DOHH2 (cell line): ENCODE data around the gene HLA-A.
"Not testable (repeated sequence)": the region's sequence is repeated elsewhere in the genome, so short reads cannot be mapped to it uniquely, and the experiment has no call there.

Experiments used
- H3F3A ChIP-seq: fragments of 200-600 bp; sonication (generic), shearing (Covaris generic); 2 replicates; pipeline ENCODE4 v1.6.0; 2016; ENCODE audit warnings: antibody characterized with exemption, mild to moderate bottlenecking; ENCODE audit not compliant: control insufficient read depth, insufficient read depth
- H3K27ac ChIP-seq: fragments of 200-600 bp; sonication (generic); 2 replicates; pipeline ENCODE4 v1.5.1; 2014; ENCODE audit warnings: low read depth, mild to moderate bottlenecking, low read length, moderate library complexity
- H3K27me3 ChIP-seq: fragments of 200-600 bp; sonication (generic); 2 replicates; pipeline ENCODE4 v1.6.1; 2014; ENCODE audit warnings: mild to moderate bottlenecking, low read length, mixed read lengths; ENCODE audit not compliant: control insufficient read depth
- H3K36me3 ChIP-seq: fragments of 200-600 bp; sonication (generic); 2 replicates; pipeline ENCODE4 v1.6.1; 2014; ENCODE audit warnings: mild to moderate bottlenecking, low read length, moderate library complexity, mixed read lengths; ENCODE audit not compliant: control insufficient read depth
- H3K4me1 ChIP-seq: fragments of 200-600 bp; sonication (generic); 2 replicates; pipeline ENCODE4 v1.6.1; 2014; ENCODE audit warnings: mild to moderate bottlenecking, low read length, mixed read lengths; ENCODE audit not compliant: control insufficient read depth
- H3K4me2 ChIP-seq: fragments of 200-600 bp; sonication (generic); 2 replicates; pipeline ENCODE4 v1.6.0; 2014; ENCODE audit warnings: mild to moderate bottlenecking, low read length, moderate library complexity
- H3K4me3 ChIP-seq: fragments of 200-600 bp; sonication (generic); 2 replicates; pipeline ENCODE4 v1.5.1; 2014; ENCODE audit warnings: mild to moderate bottlenecking, low read length, mixed read lengths
- H3K79me2 ChIP-seq: fragments of 200-600 bp; sonication (generic); 2 replicates; pipeline ENCODE4 v1.6.1; 2014; ENCODE audit warnings: mild to moderate bottlenecking, low read length, mixed read lengths; ENCODE audit not compliant: control insufficient read depth
- H3K9me2 ChIP-seq: fragments of 200-600 bp; sonication (generic); replicated peaks from 2 replicates; pipeline ENCODE4 v1.6.1; 2014; ENCODE audit warnings: mild to moderate bottlenecking, low read length, mixed read lengths; ENCODE audit not compliant: control insufficient read depth
- H3K9me3 ChIP-seq: fragments of 200-600 bp; sonication (generic); 2 replicates; pipeline ENCODE4 v1.6.1; 2014; ENCODE audit warnings: antibody characterized with exemption, low read length, mixed read lengths; ENCODE audit not compliant: control insufficient read depth, insufficient read depth
- H4K20me1 ChIP-seq: fragments of 200-600 bp; sonication (generic); 2 replicates; pipeline ENCODE4 v1.6.0; 2014; ENCODE audit warnings: low read depth, mild to moderate bottlenecking, antibody characterized with exemption, low read length, moderate library complexity; ENCODE audit not compliant: control insufficient read depth, insufficient read depth
- CTCF ChIP-seq: fragments of 200-600 bp; sonication (generic); IDR thresholded peaks from one replicate; pipeline ENCODE4 v1.5.1; 2014; ENCODE audit warnings: antibody characterized with exemption, mild to moderate bottlenecking, low read depth, low read length; ENCODE audit not compliant: poor library complexity, severe bottlenecking
- EZH2phosphoT487 ChIP-seq: fragments of 200-600 bp; sonication (generic); IDR thresholded peaks from 2 replicates; pipeline ENCODE4 v1.6.1; 2017; ENCODE audit warnings: borderline replicate concordance, mild to moderate bottlenecking, antibody characterized with exemption, low read length, moderate library complexity, mixed read lengths

HLA-A gene

DNA sequence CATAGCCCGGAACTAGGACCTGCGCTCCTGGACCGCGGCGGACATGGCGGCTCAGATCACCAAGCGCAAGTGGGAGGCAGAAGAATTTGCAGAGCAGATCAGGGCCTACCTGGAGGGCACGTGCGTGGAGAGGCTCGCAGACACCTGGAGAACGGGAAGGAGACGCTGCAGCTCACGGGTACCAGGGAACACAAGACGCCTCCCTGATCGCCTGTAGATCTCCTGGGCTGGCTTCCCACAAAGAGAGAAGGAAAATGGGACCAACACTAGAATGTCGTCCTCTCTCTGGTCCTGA, 15.1 kb upstream of the HLA-A start:
- H4K20me1 ChIP-seq, result no peaks in the 10 kb centered on the region
- H3K9me2 ChIP-seq, result no peaks in the 10 kb centered on the region
- peak overlapping the region; percentile 24; the same call in 1 of the 2 replicates for H3K4me3 ChIP-seq
- peak overlapping the region; percentile 35; the same call in 1 of the 2 replicates for H3K4me2 ChIP-seq
- H3K27me3 ChIP-seq, result no peaks in the 10 kb centered on the region; the same call in 1 of the 2 replicates
- no peaks in the 10 kb centered on the region for H3K36me3 ChIP-seq
- H3K27ac ChIP-seq, result no peak overlapping the region
- H3K79me2 ChIP-seq, result no peaks in the 10 kb centered on the region
- H3F3A ChIP-seq, result no peaks in the 10 kb centered on the region
- H3K4me1 ChIP-seq, result no peaks in the 10 kb centered on the region
- no peaks in the 10 kb centered on the region for H3K9me3 ChIP-seq
- TF ChIP-seq EZH2phosphoT487, result no peak
- TF ChIP-seq CTCF, result no peak

DNA sequence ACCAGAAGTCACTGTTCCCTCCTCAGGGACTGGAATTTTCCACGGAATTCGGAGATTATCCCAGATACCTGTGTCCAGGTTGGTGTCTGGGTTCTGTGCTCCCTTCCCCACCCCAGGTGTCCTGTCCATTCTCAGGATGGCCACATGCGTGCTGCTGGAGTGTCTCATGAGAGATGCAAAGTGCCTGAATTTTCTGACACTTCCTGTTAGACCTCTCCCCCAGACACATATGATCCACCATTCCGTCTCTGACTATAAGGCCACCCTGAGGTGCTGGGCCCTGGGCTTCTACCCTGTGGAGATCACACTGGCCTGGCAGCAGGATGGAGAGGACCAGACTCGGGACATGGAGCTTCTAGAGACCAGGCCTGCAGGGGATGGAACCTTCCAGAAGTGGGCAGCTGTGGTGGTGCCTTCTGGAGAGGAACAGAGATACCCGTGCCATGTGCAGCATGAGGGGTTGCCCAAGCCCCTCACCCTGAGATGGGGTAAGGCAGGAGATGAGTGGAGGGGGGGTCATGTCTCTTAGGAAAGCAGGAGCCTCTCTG, 14.4 kb upstream of the HLA-A start:
- H3K79me2 ChIP-seq, result no peaks in the 10 kb centered on the region
- H4K20me1 ChIP-seq, result no peaks in the 10 kb centered on the region
- no peaks in the 10 kb centered on the region for H3K9me2 ChIP-seq
- H3K4me2 ChIP-seq, result no peak overlapping the region
- no peak overlapping the region for H3K27ac ChIP-seq
- no peaks in the 10 kb centered on the region for H3K4me1 ChIP-seq
- H3K36me3 ChIP-seq, result no peaks in the 10 kb centered on the region
- H3K4me3 ChIP-seq, result no peak overlapping the region
- TF ChIP-seq EZH2phosphoT487 (no peak), CTCF (no peak)
- H3K9me3 ChIP-seq, result no peaks in the 10 kb centered on the region
- H3F3A ChIP-seq, result no peaks in the 10 kb centered on the region
- H3K27me3 ChIP-seq, result no peaks in the 10 kb centered on the region; the same call in 1 of the 2 replicates

DNA sequence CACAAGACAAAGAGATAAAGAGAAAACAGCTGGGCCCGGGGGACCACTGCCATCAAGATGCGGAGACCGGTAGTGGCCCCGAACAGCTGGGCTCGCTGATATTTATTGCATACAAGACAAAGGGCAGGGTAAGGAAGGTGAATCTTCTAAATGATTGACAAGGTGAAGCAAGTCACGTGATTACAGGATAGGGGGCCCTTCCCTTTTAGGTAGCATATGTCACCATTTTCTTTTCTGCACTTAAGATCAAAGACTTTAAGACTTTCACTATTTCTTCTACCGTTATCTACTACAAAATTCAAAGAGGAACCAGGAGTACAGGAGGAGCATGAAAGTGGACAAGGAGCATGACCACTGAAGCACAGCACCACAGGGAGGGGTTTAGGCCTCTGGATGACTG, 12.3 kb upstream of the HLA-A start:
- not testable (repeated sequence) for H3K27me3 ChIP-seq, H3K4me2 ChIP-seq, H3K4me1 ChIP-seq, H3K36me3 ChIP-seq, H3F3A ChIP-seq, H3K79me2 ChIP-seq, H4K20me1 ChIP-seq, H3K4me3 ChIP-seq, H3K27ac ChIP-seq, H3K9me2 ChIP-seq, H3K9me3 ChIP-seq

- Histone ChIP-seq H3K27ac (no peak overlapping the region), H4K20me1 (no peaks in the 10 kb centered on the region), H3K9me3 (no peaks in the 10 kb centered on the region), H3K4me3 (no peak overlapping the region), H3K4me2 (no peak overlapping the region), H3K27me3 (no peaks in the 10 kb centered on the region), H3K4me1 (no peaks in the 10 kb centered on the region), H3K9me2 (no peaks in the 10 kb centered on the region), H3K79me2 (no peaks in the 10 kb centered on the region), H3K36me3 (no peaks in the 10 kb centered on the region), H3F3A (no peaks in the 10 kb centered on the region)
- TF ChIP-seq CTCF (no peak), EZH2phosphoT487 (no peak)
Measured at GRCh38 chr6:29933955-29934354, 8.4 kb upstream of the HLA-A start.
